ENCODE measurements around the gene IPO9.

Gene IPO9

DNA sequence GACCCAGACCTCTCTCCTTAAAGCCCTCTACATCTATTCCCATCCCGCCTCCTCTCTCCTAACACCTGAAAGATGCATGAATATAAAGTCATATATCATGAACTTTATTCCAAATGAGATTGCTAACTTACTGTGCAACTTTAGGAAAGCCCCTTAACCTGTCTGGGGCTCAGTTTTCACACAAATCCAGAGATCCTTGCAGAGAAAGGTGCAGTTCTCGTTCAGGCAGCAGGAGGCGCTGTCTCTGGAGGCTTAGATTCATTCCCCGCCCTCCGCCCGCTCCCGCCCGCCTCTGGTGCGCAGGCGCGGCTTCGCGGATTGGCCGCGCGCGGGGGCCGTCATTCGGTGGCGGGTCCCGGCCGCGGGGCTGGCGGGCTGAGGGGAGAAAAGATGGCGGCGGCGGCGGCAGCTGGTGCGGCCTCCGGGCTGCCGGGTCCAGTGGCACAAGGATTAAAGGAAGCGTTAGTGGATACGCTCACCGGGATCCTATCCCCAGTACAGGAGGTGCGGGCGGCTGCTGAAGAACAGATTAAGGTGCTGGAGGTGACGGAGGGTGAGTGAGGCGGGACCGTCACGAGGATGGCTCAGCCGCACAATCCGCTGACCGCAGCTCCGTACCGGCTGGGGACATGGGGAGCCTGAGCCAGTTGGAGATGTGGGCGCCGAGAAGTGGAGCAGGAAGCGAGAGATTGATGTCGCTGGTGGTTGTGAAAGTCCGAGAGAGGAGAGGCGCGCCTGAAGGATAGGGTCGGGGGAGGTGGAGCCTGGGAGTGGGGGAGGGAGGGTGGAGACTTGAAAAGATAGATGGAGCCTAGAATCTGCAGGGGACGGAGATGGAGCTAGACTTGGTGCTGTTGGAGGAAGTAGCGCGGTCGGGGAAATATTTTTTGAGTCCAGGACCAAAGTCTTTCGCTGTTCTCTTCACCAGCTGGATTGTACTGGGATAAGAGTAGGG lies at the start of gene IPO9:
IPO9 (plus strand) TSS at position 338 of the 955 bp plus-strand sequence; CDS start at position 391, 53 bp downstream.
- H3K36me3 ChIP-seq (ENCODE audit: insufficient read depth, low read length), result no peaks in the 10 kb centered on the region
- H3K4me1 ChIP-seq (ENCODE audit: insufficient read depth, low read length), result peaks cover 23% of the 10 kb centered on the region
- H3K4me3 ChIP-seq (ENCODE audit: low read length), result peak within 1 kb of the TSS; percentile 76
- no peaks in the 10 kb centered on the region for H3K27me3 ChIP-seq (ENCODE audit: insufficient read depth, low read length)
- H2AFZ ChIP-seq (ENCODE audit: low read depth, low read length), result no peak within 1 kb of the TSS
- no peaks in the 10 kb centered on the region for H3K9me3 ChIP-seq (ENCODE audit: low read length)

DNA sequence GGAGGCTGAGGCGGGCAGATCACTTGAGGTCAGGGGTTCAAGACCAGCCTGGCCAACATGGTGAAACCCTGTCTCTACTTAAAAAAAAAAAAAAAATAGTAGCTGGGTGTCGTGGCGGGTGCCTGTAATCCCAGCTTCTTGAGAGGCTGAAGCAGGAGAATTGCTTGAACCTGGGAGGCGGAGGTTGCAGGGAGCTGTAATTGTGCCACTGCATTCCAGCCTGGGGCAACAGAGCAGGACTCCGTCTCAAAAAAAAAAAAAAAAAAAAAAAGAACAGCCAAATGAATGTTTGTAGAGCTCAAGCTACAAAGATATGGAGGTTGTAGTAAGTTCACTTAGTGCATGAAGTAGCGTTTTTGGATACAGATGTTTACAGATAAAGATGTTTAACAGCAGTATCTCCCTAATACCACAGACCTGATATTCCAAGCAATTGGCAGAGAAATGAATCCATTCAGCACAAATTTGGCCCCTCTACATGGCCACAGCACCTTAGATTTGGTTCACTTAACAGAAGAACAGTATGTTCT lies 49.5 kb upstream of the IPO9 start:
- peaks cover 12% of the 10 kb centered on the region for H3K9me3 ChIP-seq (ENCODE audit: low read length)
- H3K4me1 ChIP-seq (ENCODE audit: insufficient read depth, low read length), result peaks cover 5% of the 10 kb centered on the region
- no peaks in the 10 kb centered on the region for H3K27me3 ChIP-seq (ENCODE audit: insufficient read depth, low read length)
- peaks cover 51% of the 10 kb centered on the region for H3K36me3 ChIP-seq (ENCODE audit: insufficient read depth, low read length)
- no peak overlapping the region for H3K4me3 ChIP-seq (ENCODE audit: low read length)
- H2AFZ ChIP-seq (ENCODE audit: low read depth, low read length), result no peak overlapping the region

GRCh38 chr1:201780952-201781351 lies 48.0 kb upstream of the IPO9 start:
- Histone ChIP-seq H3K4me3 (ENCODE audit: low read length) (no peak overlapping the region), H2AFZ (ENCODE audit: low read depth, low read length) (no peak overlapping the region), H3K4me1 (ENCODE audit: insufficient read depth, low read length) (peaks cover 5% of the 10 kb centered on the region), H3K27me3 (ENCODE audit: insufficient read depth, low read length) (no peaks in the 10 kb centered on the region), H3K9me3 (ENCODE audit: low read length) (peaks cover 9% of the 10 kb centered on the region), H3K36me3 (ENCODE audit: insufficient read depth, low read length) (peaks cover 51% of the 10 kb centered on the region)

DNA sequence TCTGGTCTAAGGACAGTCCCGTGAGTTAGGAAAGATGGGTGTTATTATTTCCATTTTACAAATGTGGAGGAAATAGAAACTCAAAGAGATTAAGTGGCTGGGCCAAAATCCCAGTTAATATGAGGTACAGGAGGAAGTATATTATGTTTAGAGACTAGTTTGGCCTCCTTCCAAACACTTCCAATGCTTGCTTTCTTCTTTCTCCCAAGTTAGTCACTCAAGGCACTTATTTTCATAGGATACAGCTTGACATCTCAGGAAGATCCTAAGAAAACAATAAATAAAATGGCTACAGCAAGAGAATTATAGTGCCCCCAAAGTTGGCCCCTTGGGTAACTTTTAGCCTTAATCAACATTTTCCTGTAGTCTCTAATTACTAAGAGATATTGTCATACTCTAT lies 47.5 kb upstream of the IPO9 start:
- no peaks in the 10 kb centered on the region for H3K27me3 ChIP-seq (ENCODE audit: insufficient read depth, low read length)
- peaks cover 56% of the 10 kb centered on the region for H3K36me3 ChIP-seq (ENCODE audit: insufficient read depth, low read length)
- H3K9me3 ChIP-seq (ENCODE audit: low read length), result peaks cover 9% of the 10 kb centered on the region
- peaks cover 5% of the 10 kb centered on the region for H3K4me1 ChIP-seq (ENCODE audit: insufficient read depth, low read length)
- no peak overlapping the region for H2AFZ ChIP-seq (ENCODE audit: low read depth, low read length)
- no peak overlapping the region for H3K4me3 ChIP-seq (ENCODE audit: low read length)

GRCh38 chr1:201782353-201782752 lies 46.6 kb upstream of the IPO9 start:
- H3K27me3 ChIP-seq (ENCODE audit: insufficient read depth, low read length), result no peaks in the 10 kb centered on the region
- no peak overlapping the region for H3K4me3 ChIP-seq (ENCODE audit: low read length)
- peaks cover 65% of the 10 kb centered on the region for H3K36me3 ChIP-seq (ENCODE audit: insufficient read depth, low read length)
- H3K9me3 ChIP-seq (ENCODE audit: low read length), result peaks cover 9% of the 10 kb centered on the region
- H2AFZ ChIP-seq (ENCODE audit: low read depth, low read length), result no peak overlapping the region
- H3K4me1 ChIP-seq (ENCODE audit: insufficient read depth, low read length), result no peaks in the 10 kb centered on the region

- Histone ChIP-seq H3K4me1 (ENCODE audit: insufficient read depth, low read length) (no peaks in the 10 kb centered on the region), H3K9me3 (ENCODE audit: low read length) (peaks cover 9% of the 10 kb centered on the region), H3K27me3 (ENCODE audit: insufficient read depth, low read length) (no peaks in the 10 kb centered on the region), H3K4me3 (ENCODE audit: low read length) (no peak overlapping the region), H3K36me3 (ENCODE audit: insufficient read depth, low read length) (peaks cover 72% of the 10 kb centered on the region), H2AFZ (ENCODE audit: low read depth, low read length) (no peak overlapping the region)
Measured at GRCh38 chr1:201783058-201783457, 45.9 kb upstream of the IPO9 start.

DNA sequence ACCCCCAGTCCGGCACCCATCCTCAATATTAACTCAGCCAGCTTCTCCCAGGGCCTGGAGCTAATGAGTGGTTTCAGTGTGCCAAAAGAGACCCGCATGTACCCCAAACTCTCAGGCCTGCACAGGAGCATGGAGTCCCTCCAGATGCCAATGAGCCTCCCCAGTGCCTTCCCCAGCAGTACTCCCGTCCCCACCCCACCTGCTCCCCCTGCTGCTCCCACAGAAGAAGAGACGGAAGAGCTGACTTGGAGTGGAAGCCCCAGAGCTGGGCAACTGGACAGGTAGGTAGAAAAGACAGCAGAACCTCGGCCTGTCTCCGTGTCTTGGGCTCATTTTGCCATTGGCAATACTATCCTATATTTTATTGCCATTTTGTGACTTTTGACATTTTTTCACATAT lies 45.4 kb upstream of the IPO9 start:
- Histone ChIP-seq H3K36me3 (ENCODE audit: insufficient read depth, low read length) (peaks cover 77% of the 10 kb centered on the region), H3K4me1 (ENCODE audit: insufficient read depth, low read length) (no peaks in the 10 kb centered on the region)

DNA sequence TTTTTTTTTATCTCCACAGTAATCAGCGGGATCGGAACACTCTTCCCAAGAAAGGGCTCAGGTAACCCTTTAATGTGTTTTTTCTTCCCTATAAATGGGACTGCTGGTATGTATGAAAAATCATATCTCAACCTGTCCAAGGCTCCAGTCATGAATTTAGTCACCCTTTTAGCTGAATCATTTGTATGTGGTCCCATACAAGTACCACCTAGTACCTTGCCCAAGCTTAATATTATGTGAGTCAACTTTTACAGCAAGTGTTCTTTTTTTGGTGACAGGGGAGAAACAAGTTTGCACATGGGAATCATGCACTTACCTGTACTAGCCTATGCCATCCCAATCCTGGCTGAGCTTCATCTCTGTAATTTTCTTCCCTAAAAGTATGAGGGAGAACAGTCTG lies 43.7 kb upstream of the IPO9 start:
- Histone ChIP-seq H3K27me3 (ENCODE audit: insufficient read depth, low read length) (no peaks in the 10 kb centered on the region), H3K4me1 (ENCODE audit: insufficient read depth, low read length) (no peaks in the 10 kb centered on the region), H3K4me3 (ENCODE audit: low read length) (no peak overlapping the region), H3K36me3 (ENCODE audit: insufficient read depth, low read length) (peaks cover 89% of the 10 kb centered on the region), H2AFZ (ENCODE audit: low read depth, low read length) (no peak overlapping the region), H3K9me3 (ENCODE audit: low read length) (peaks cover 8% of the 10 kb centered on the region)

More for the DNA sequence above, 45.4 kb upstream of the IPO9 start:
- no peak overlapping the region for H2AFZ ChIP-seq (ENCODE audit: low read depth, low read length)
- H3K4me3 ChIP-seq (ENCODE audit: low read length), result no peak overlapping the region
- peaks cover 9% of the 10 kb centered on the region for H3K9me3 ChIP-seq (ENCODE audit: low read length)
- H3K27me3 ChIP-seq (ENCODE audit: insufficient read depth, low read length), result no peaks in the 10 kb centered on the region

DNA sequence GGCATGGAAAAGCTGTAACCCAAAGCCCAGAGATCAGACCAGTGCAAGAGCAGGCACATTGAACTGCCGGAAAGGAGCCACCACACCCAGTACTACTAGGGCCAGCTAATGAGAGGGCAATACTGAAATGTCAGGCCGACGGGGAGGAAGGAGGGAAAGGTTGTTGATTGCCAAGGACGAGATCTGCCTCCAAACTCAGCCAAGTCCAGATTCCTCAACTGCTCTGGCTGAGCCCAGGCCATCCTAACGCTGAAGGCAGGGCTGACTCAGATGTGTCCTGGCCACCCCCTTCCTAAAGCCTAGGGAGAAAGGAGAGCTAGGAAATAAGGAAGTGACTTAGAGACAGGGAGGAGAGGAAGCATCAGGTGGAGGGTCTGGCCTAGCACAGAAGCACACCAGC lies 42.1 kb upstream of the IPO9 start:
- Histone ChIP-seq H3K36me3 (ENCODE audit: insufficient read depth, low read length) (peaks cover 89% of the 10 kb centered on the region), H3K4me3 (ENCODE audit: low read length) (no peak overlapping the region), H3K4me1 (ENCODE audit: insufficient read depth, low read length) (no peaks in the 10 kb centered on the region), H2AFZ (ENCODE audit: low read depth, low read length) (no peak overlapping the region), H3K9me3 (ENCODE audit: low read length) (peaks cover 5% of the 10 kb centered on the region), H3K27me3 (ENCODE audit: insufficient read depth, low read length) (no peaks in the 10 kb centered on the region)

DNA sequence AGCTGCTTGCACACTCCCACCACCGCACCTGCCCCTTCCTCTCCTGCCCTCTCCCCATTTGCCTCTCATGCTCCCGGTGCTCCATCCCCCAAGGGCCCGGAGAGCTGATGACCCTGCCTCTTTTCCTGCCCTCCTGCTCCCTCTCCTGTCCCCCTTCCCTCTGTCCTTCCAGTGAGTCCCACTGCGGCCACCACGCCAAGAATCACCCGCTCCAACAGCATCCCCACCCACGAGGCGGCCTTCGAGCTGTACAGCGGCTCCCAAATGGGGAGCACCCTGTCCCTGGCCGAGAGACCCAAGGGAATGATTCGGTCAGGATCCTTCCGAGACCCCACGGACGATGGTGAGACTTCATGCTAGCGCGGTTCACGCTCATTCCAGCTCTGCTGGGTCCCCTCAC lies 40.7 kb upstream of the IPO9 start:
- no peaks in the 10 kb centered on the region for H3K9me3 ChIP-seq (ENCODE audit: low read length)
- no peaks in the 10 kb centered on the region for H3K27me3 ChIP-seq (ENCODE audit: insufficient read depth, low read length)
- peaks cover 79% of the 10 kb centered on the region for H3K36me3 ChIP-seq (ENCODE audit: insufficient read depth, low read length)
- no peak overlapping the region for H2AFZ ChIP-seq (ENCODE audit: low read depth, low read length)
- no peaks in the 10 kb centered on the region for H3K4me1 ChIP-seq (ENCODE audit: insufficient read depth, low read length)
- H3K4me3 ChIP-seq (ENCODE audit: low read length), result no peak overlapping the region

DNA sequence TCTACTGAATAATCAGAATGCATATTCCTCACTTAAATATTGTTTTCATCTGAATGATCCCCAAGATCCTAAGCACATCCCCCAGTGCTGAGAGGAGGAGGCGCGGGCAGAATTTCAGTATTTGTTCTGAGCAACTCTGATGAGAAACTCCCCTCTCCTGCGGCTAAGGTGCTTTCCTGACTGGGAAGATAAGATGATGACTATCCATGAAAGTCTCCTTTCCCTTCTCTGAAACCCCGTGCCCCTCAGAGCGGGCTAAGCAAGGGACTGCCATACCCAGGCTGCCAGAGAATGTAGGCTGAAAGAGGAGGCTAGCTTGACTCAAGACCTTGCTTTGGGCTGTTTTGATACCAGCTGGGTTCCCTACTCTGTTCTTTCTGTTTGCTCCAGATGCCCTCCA lies 39.7 kb upstream of the IPO9 start:
- Histone ChIP-seq H3K4me3 (ENCODE audit: low read length) (no peak overlapping the region), H2AFZ (ENCODE audit: low read depth, low read length) (no peak overlapping the region), H3K9me3 (ENCODE audit: low read length) (no peaks in the 10 kb centered on the region), H3K4me1 (ENCODE audit: insufficient read depth, low read length) (no peaks in the 10 kb centered on the region), H3K36me3 (ENCODE audit: insufficient read depth, low read length) (peaks cover 73% of the 10 kb centered on the region), H3K27me3 (ENCODE audit: insufficient read depth, low read length) (no peaks in the 10 kb centered on the region)

GRCh38 chr1:201790261-201790660 lies 38.7 kb upstream of the IPO9 start:
- Histone ChIP-seq H3K36me3 (ENCODE audit: insufficient read depth, low read length) (peaks cover 79% of the 10 kb centered on the region), H2AFZ (ENCODE audit: low read depth, low read length) (no peak overlapping the region), H3K9me3 (ENCODE audit: low read length) (no peaks in the 10 kb centered on the region), H3K4me3 (ENCODE audit: low read length) (no peak overlapping the region), H3K4me1 (ENCODE audit: insufficient read depth, low read length) (no peaks in the 10 kb centered on the region), H3K27me3 (ENCODE audit: insufficient read depth, low read length) (no peaks in the 10 kb centered on the region)

GRCh38 chr1:201791051-201791778 lies 37.7 kb upstream of the IPO9 start:
- H3K27me3 ChIP-seq (ENCODE audit: insufficient read depth, low read length), result no peaks in the 10 kb centered on the region
- H3K4me3 ChIP-seq (ENCODE audit: low read length), result no peak overlapping the region
- peaks cover 81% of the 10 kb centered on the region for H3K36me3 ChIP-seq (ENCODE audit: insufficient read depth, low read length)
- no peaks in the 10 kb centered on the region for H3K4me1 ChIP-seq (ENCODE audit: insufficient read depth, low read length)
- H3K9me3 ChIP-seq (ENCODE audit: low read length), result peaks cover 2% of the 10 kb centered on the region
- no peak overlapping the region for H2AFZ ChIP-seq (ENCODE audit: low read depth, low read length)
